ENCODE data around the gene MTHFD1L. TPM values are rescaled to one million over a fixed set of nuclear protein-coding genes. Genes with fewer than 3 reads are reported as not detected.

MTHFD1L gene
- total and polyA plus RNA-seq, 2 of the 8 experiments (the other 6 are each of a cell fraction or from before 2014, with no cell fraction given), result 29.2 to 105 TPM

DNA sequence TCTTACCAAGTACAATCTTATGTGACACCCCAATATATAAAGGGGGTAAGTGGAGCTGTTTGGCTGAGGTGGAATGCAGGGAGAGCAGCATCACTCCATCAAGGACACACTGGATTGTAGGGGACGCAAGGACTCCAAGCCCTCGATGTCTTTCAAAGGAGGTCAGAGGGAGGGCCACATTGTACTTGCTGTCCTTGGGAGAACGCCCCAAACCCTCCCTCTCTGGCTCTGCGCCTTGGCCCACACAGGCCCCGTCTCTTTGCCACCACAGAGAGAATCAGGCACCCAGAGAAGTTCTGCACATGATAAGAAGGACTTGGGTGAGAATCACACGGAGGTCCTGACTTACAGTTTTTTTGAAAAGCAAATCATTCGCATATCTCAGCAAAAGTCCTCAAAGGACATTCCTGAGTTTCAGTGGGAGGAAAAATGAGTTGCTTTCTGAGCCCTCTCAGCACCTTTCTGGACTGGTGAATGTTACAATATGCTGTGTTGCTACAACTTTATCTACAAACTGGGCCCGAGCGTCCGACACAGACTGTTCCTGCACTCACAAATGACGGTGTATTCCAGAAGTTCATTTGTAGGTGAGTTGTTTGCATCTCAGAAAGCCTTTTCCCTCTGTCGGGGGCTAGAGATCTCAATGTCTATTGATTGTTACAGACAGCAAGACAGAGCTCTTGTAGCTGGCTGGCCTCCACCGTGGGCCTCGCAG, 281.8 kb downstream of the MTHFD1L start:
- Histone ChIP-seq H3K4me2 (ENCODE audit: insufficient read depth in 1 of 2, low read depth in 2 of 2, low read length in 2 of 2) (no peak overlapping the region), H3K18ac (ENCODE audit: extremely low read depth, low read length) (no peak overlapping the region), H3K4me1 (replicated peaks in 1 of 4; ENCODE audit: control insufficient read depth in 3 of 4, insufficient read depth in 4 of 4, low read length in 3 of 4) (no peaks in the 10 kb centered on the region), H4K20me1 (replicated peaks in 1 of 2; ENCODE audit: control insufficient read depth in 1 of 2, insufficient read depth in 2 of 2, low read length in 2 of 2) (no peaks in the 10 kb centered on the region), H3K23ac (ENCODE audit: insufficient read length) (no peak overlapping the region), H4K8ac (ENCODE audit: extremely low read depth, insufficient read depth, low read length) (no peak overlapping the region; the same call in 1 of the 2 replicates), H3K9ac (replicated peaks in 1 of 4; ENCODE audit: extremely low read depth in 1 of 4, low read depth in 3 of 4, low read length in 3 of 4) (no peak overlapping the region), H4K91ac (replicated peaks; ENCODE audit: insufficient read length, low read length) (no peak overlapping the region), H2AFZ (ENCODE audit: low read length) (peak overlapping the region; percentile 57; the same call in 1 of the 2 replicates), H2BK120ac (replicated peaks; ENCODE audit: low read depth, low read length) (no peak overlapping the region), H3K79me1 (ENCODE audit: low read depth, low read length) (no peaks in the 10 kb centered on the region), H2BK20ac (ENCODE audit: low read length) (no peak overlapping the region), H2BK15ac (ENCODE audit: low read length) (no peak overlapping the region), H3K36me3 (ENCODE audit: control insufficient read depth in 2 of 4, insufficient read depth in 4 of 4, low read length in 3 of 4) (no peaks in the 10 kb centered on the region), H3K4me3 (ENCODE audit: extremely low read depth in 1 of 4, insufficient read depth in 2 of 4, low read depth in 3 of 4, low read length in 4 of 4) (no peak overlapping the region), H4K5ac (ENCODE audit: insufficient read length, low read depth, low read length) (no peak overlapping the region), H2BK12ac (ENCODE audit: low read depth, low read length) (no peak overlapping the region), H3K79me2 (ENCODE audit: control insufficient read depth in 1 of 2, insufficient read depth in 2 of 2, low read length in 2 of 2) (no peaks in the 10 kb centered on the region), H3K27me3 (replicated peaks in 1 of 4; ENCODE audit: control insufficient read depth in 3 of 4, extremely low read depth in 1 of 4, insufficient read depth in 3 of 4, low read length in 3 of 4) (no peaks in the 10 kb centered on the region), H2AK5ac (ENCODE audit: low read depth, low read length) (no peak overlapping the region), H3K23me2 (ENCODE audit: low read depth, low read length) (no peaks in the 10 kb centered on the region), H3K14ac (ENCODE audit: insufficient read length) (no peak overlapping the region), H3K56ac (replicated peaks; ENCODE audit: insufficient read length, low read depth, low read length) (no peak overlapping the region), H2BK5ac (ENCODE audit: low read depth, low read length) (no peak overlapping the region), H3K9me3 (ENCODE audit: insufficient read depth in 2 of 2, low read depth in 1 of 2, low read length in 1 of 2) (no peaks in the 10 kb centered on the region), H3K27ac (ENCODE audit: low read depth, low read length) (no peak overlapping the region), H3K4ac (replicated peaks; ENCODE audit: insufficient read length, low read depth, low read length) (no peak overlapping the region)
- ChIA-PET POLR2A (ENCODE audit: partially characterized antibody) (no interaction called here), CTCF (ENCODE audit: partially characterized antibody) (interaction anchor here (0.6 to 1.5 kb wide), 2 partner anchors 133 to 138 kb away, joined by 3 to 6 read pairs; no protein-coding TSS in a partner anchor)
- WGBS, 2 experiments (ENCODE audit: extremely low coverage in 1 of 2, insufficient coverage in 1 of 2, insufficient read length in 1 of 2, insufficient replicate concordance in 2 of 2, low coverage in 1 of 2, low lambda C conversion rate in 2 of 2, missing lambda C conversion rate in 1 of 2), result 90% methylated on average over 14 of the region's 14 CpGs; no CpG with 5 or more reads in 1 of the 2 experiments
- DNase-seq (ENCODE audit: low read depth in 1 of 2, low spot score in 2 of 2) (no peak), FAIRE-seq (no peak)
- TF ChIP-seq, protein P1, sequence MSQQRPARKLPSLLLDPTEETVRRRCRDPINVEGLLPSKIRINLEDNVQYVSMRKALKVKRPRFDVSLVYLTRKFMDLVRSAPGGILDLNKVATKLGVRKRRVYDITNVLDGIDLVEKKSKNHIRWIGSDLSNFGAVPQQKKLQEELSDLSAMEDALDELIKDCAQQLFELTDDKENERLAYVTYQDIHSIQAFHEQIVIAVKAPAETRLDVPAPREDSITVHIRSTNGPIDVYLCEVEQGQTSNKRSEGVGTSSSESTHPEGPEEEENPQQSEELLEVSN (IDR thresholded peaks at IDR 0.05), result no peak
- TF ChIP-seq YY1 (IDR thresholded peaks at IDR 0.05; ENCODE audit: low read depth, low read length) (no peak), GABPA (IDR thresholded peaks at IDR 0.05; ENCODE audit: borderline replicate concordance, insufficient read depth, low read length) (no peak), TBP (IDR thresholded peaks at IDR 0.05; ENCODE audit: low read depth, low read length) (no peak), SAP30 (IDR thresholded peaks at IDR 0.05; ENCODE audit: insufficient read depth, insufficient replicate concordance, low read length) (no peak), JUN (IDR thresholded peaks at IDR 0.05; ENCODE audit: low read depth, low read length) (no peak)

Measured in H1 (cell line).